HG02870 (cell line): Measurements from ENCODE around the gene ATP2A3.

Source experiments
- ATAC-seq: cut with Tn5 transposase; IDR thresholded peaks from one replicate; pipeline ENCODE4 v1.9.1; 2021; ENCODE audit warnings: mild to moderate bottlenecking, moderate library complexity; ENCODE audit not compliant: unreplicated experiment

Gene ATP2A3

GRCh38 chr17:3929764-3930163 is 34.5 kb downstream of the ATP2A3 start:
- ATAC-seq = no peak

GRCh38 chr17:3929181-3929580 is 35.1 kb downstream of the ATP2A3 start:
- no peak for ATAC-seq

- no peak for ATAC-seq
Observed at GRCh38 chr17:3928406-3928805, 35.8 kb downstream of the ATP2A3 start.

GRCh38 chr17:3927628-3928340 is 36.5 kb downstream of the ATP2A3 start:
- no peak for ATAC-seq

- no peak for ATAC-seq
Observed at GRCh38 chr17:3926860-3927627, 37.2 kb downstream of the ATP2A3 start.

GRCh38 chr17:3925684-3926485 is 38.4 kb downstream of the ATP2A3 start:
- ATAC-seq = no peak

GRCh38 chr17:3924512-3925350 is 39.5 kb downstream of the ATP2A3 start:
- no peak for ATAC-seq

- no peak for ATAC-seq
Observed at GRCh38 chr17:3923466-3924190, 40.6 kb downstream of the ATP2A3 start.

- ATAC-seq = no peak
Observed at GRCh38 chr17:3922765-3923164, 41.5 kb downstream of the ATP2A3 start.

- no peak for ATAC-seq
Observed at GRCh38 chr17:3921502-3922319, 42.5 kb downstream of the ATP2A3 start.

GRCh38 chr17:3921006-3921405 is 43.2 kb downstream of the ATP2A3 start:
- ATAC-seq = no peak

- no peak for ATAC-seq
Observed at GRCh38 chr17:3919123-3919624, 45.1 kb downstream of the ATP2A3 start.

GRCh38 chr17:3918372-3919122 is 45.7 kb downstream of the ATP2A3 start:
- ATAC-seq = no peak

- ATAC-seq = no peak
Observed at GRCh38 chr17:3917391-3917931, 46.8 kb downstream of the ATP2A3 start.

- ATAC-seq = no peak
Observed at GRCh38 chr17:3916825-3917224, 47.4 kb downstream of the ATP2A3 start.

GRCh38 chr17:3915995-3916696 is 48.1 kb downstream of the ATP2A3 start, which contains the start of gene P2RX1:
Gene P2RX1 (minus strand): TSS chr17:3916465. CDS start chr17:3916225, 240 bp downstream.
- ATAC-seq = no peak

- ATAC-seq = no peak
Observed at GRCh38 chr17:3915581-3915994, 48.6 kb downstream of the ATP2A3 start.
